HG02678 (cell line): ENCODE measurements around the gene TMEM53.

Experiments used
- ATAC-seq: cut with Tn5 transposase; IDR thresholded peaks from one replicate; pipeline ENCODE4 v1.9.1; 2021; ENCODE audit warnings: mild to moderate bottlenecking, moderate library complexity; ENCODE audit not compliant: unreplicated experiment

Gene TMEM53

GRCh38 chr1:44648529-44649250, 25.6 kb downstream of the TMEM53 start:
- ATAC-seq, result no peak

GRCh38 chr1:44647896-44648295, 26.4 kb downstream of the TMEM53 start:
- no peak for ATAC-seq

- no peak for ATAC-seq
Observed at GRCh38 chr1:44646261-44647110, 27.8 kb downstream of the TMEM53 start.

GRCh38 chr1:44645476-44646244, 28.6 kb downstream of the TMEM53 start:
- ATAC-seq, result no peak

- ATAC-seq, result no peak
Observed at GRCh38 chr1:44644806-44645205, 29.5 kb downstream of the TMEM53 start.

- ATAC-seq, result no peak
Observed at GRCh38 chr1:44643721-44644334, 30.5 kb downstream of the TMEM53 start.

- ATAC-seq, result no peak
Observed at GRCh38 chr1:44642925-44643324, 31.4 kb downstream of the TMEM53 start.

- no peak for ATAC-seq
Observed at GRCh38 chr1:44642255-44642654, 32.0 kb downstream of the TMEM53 start.

- ATAC-seq, result no peak
Observed at GRCh38 chr1:44641126-44642102, 32.9 kb downstream of the TMEM53 start.

- ATAC-seq, result no peak
Observed at GRCh38 chr1:44640200-44640853, 34.0 kb downstream of the TMEM53 start.

GRCh38 chr1:44637702-44638411, 36.4 kb downstream of the TMEM53 start:
- ATAC-seq, result no peak

- ATAC-seq, result no peak
Observed at GRCh38 chr1:44636688-44637598, 37.3 kb downstream of the TMEM53 start.

GRCh38 chr1:44636083-44636687, 38.1 kb downstream of the TMEM53 start:
- ATAC-seq, result no peak

GRCh38 chr1:44635439-44635838, 38.8 kb downstream of the TMEM53 start:
- no peak for ATAC-seq

- ATAC-seq, result no peak
Observed at GRCh38 chr1:44634606-44635189, 39.6 kb downstream of the TMEM53 start.

- ATAC-seq, result no peak
Observed at GRCh38 chr1:44632598-44632997, 41.7 kb downstream of the TMEM53 start.
